Astrocyte (in vitro differentiated cells and primary cell): ENCODE results near the gene ARRDC3. TPM values are rescaled to one million over a fixed set of nuclear protein-coding genes. Genes with fewer than 3 reads are reported as not detected.
"Not testable (repeated sequence)": the region's sequence is repeated elsewhere in the genome, so short reads cannot be mapped to it uniquely, and the experiment has no call there.

Experiments used
- DNase-seq: peaks from one replicate; pipeline ENCODE4 v3.0.0-alpha.2; 2010; ENCODE audit warnings: low read depth
- FAIRE-seq: peaks from 2 replicates; lab custom pipeline; 2011; peaks lifted over from hg19 to GRCh38; lab: Jason Lieb, UNC
- H2AFZ ChIP-seq: 2 replicates; pipeline ENCODE4 v1.6.0; 2012; ENCODE audit warnings: low read depth, low read length, inconsistent platforms
- H3K27ac ChIP-seq: 2 replicates; pipeline ENCODE4 v1.5.1; 2011; ENCODE audit warnings: low read depth, low read length, inconsistent platforms
- H3K27me3 ChIP-seq: 2 replicates; pipeline ENCODE4 v1.6.0; 2011; ENCODE audit warnings: low read length, inconsistent platforms; ENCODE audit not compliant: insufficient read depth
- H3K36me3 ChIP-seq: 2 replicates; pipeline ENCODE4 v1.5.1; 2011; ENCODE audit warnings: low read length, inconsistent platforms; ENCODE audit not compliant: insufficient read depth
- H3K4me1 ChIP-seq: 2 replicates; pipeline ENCODE4 v1.5.1; 2011; ENCODE audit warnings: low read length, inconsistent platforms; ENCODE audit not compliant: insufficient read depth
- H3K4me2 ChIP-seq: 2 replicates; pipeline ENCODE4 v1.6.0; 2012; ENCODE audit warnings: low read length, inconsistent platforms
- H3K4me3 ChIP-seq: 2 replicates; pipeline ENCODE4 v1.5.1; 2011; ENCODE audit warnings: low read depth, mild to moderate bottlenecking, low read length, inconsistent platforms; ENCODE audit not compliant: insufficient read depth
- H3K79me2 ChIP-seq: 2 replicates; pipeline ENCODE4 v1.6.0; 2012; ENCODE audit warnings: mild to moderate bottlenecking, low read length, inconsistent platforms; ENCODE audit not compliant: insufficient read depth
- H3K9ac ChIP-seq: 2 replicates; pipeline ENCODE4 v1.6.0; 2012; ENCODE audit warnings: mild to moderate bottlenecking, low read length, inconsistent platforms
- H3K9me3 ChIP-seq: 2 replicates; pipeline ENCODE4 v1.5.1; 2012; ENCODE audit warnings: low read depth, mild to moderate bottlenecking, low read length, inconsistent platforms; ENCODE audit not compliant: insufficient read depth
- H4K20me1 ChIP-seq: 2 replicates; pipeline ENCODE4 v1.6.0; 2012; ENCODE audit warnings: low read length, inconsistent platforms; ENCODE audit not compliant: insufficient read depth
- H3K27ac Mint-ChIP-seq: one replicate; pipeline ENCODE4 v1.8.0; 2021; ENCODE audit warnings: mild to moderate bottlenecking, mixed read lengths; ENCODE audit not compliant: unreplicated experiment
- H3K27me3 Mint-ChIP-seq: one replicate; pipeline ENCODE4 v1.8.0; 2021; ENCODE audit warnings: low read depth, mixed read lengths; ENCODE audit not compliant: unreplicated experiment
- H3K36me3 Mint-ChIP-seq: one replicate; pipeline ENCODE4 v1.8.0; 2021; ENCODE audit warnings: low read depth, mixed read lengths; ENCODE audit not compliant: unreplicated experiment
- H3K4me1 Mint-ChIP-seq: one replicate; pipeline ENCODE4 v1.8.0; 2021; ENCODE audit warnings: low read depth, mixed read lengths; ENCODE audit not compliant: unreplicated experiment
- H3K4me3 Mint-ChIP-seq: one replicate; pipeline ENCODE4 v1.8.0; 2021; ENCODE audit warnings: mild to moderate bottlenecking, moderate library complexity, mixed read lengths; ENCODE audit not compliant: unreplicated experiment
- H3K9me3 Mint-ChIP-seq: one replicate; pipeline ENCODE4 v1.8.0; 2021; ENCODE audit warnings: mild to moderate bottlenecking, mixed read lengths; ENCODE audit not compliant: unreplicated experiment
- CTCF ChIP-seq: IDR thresholded peaks from 2 replicates; pipeline ENCODE4 v1.5.1; 2011; ENCODE audit warnings: low read depth, mild to moderate bottlenecking, inconsistent platforms, low read length, moderate library complexity; ENCODE audit not compliant: insufficient read depth
- EZH2 ChIP-seq: IDR thresholded peaks from 2 replicates; pipeline ENCODE4 v1.6.1; 2012; ENCODE audit warnings: mild to moderate bottlenecking, low read length, inconsistent platforms; ENCODE audit not compliant: insufficient read depth
- total RNA-seq: library from RNA; stranded (reverse); gene quantifications from 2 replicates; pipeline ENCODE4 v1.2.1, GENCODE V29; 2021

The ARRDC3 gene
- total RNA-seq, 1 donor from 2014 or later, result 94.7 TPM

- Histone ChIP-seq H4K20me1 (no peaks in the 10 kb centered on the region), H3K9ac (no peak overlapping the region), H3K27ac (no peak overlapping the region), H3K4me3 (no peak overlapping the region), H3K4me1 (no peaks in the 10 kb centered on the region), H3K27me3 (no peaks in the 10 kb centered on the region), H2AFZ (no peak overlapping the region), H3K9me3 (no peaks in the 10 kb centered on the region), H3K79me2 (no peaks in the 10 kb centered on the region), H3K4me2 (no peak overlapping the region), H3K36me3 (no peaks in the 10 kb centered on the region)
- FAIRE-seq (no peak), DNase-seq (no peak)
- Mint-ChIP-seq H3K27ac (no peak overlapping the region), H3K4me3 (no peak overlapping the region), H3K27me3 (no peaks in the 10 kb centered on the region), H3K4me1 (peaks cover 8% of the 10 kb centered on the region), H3K36me3 (no peaks in the 10 kb centered on the region), H3K9me3 (peaks cover 1% of the 10 kb centered on the region)
- TF ChIP-seq CTCF, result no peak
- no peak for TF ChIP-seq EZH2
These were observed 26.0 kb downstream of the ARRDC3 start for GRCh38 chr5:91357012-91357634.

GRCh38 chr5:91354867-91355266 is 28.2 kb downstream of the ARRDC3 start:
- H3K27me3 Mint-ChIP-seq, H3K4me2 ChIP-seq, H3K4me1 ChIP-seq, H4K20me1 ChIP-seq, H3K4me1 Mint-ChIP-seq, H3K36me3 Mint-ChIP-seq, FAIRE-seq, H3K9me3 Mint-ChIP-seq, H3K4me3 Mint-ChIP-seq, H3K27ac Mint-ChIP-seq, H3K27ac ChIP-seq, H3K9me3 ChIP-seq, H3K9ac ChIP-seq, DNase-seq, H2AFZ ChIP-seq, H3K4me3 ChIP-seq, H3K27me3 ChIP-seq, H3K79me2 ChIP-seq, H3K36me3 ChIP-seq: not testable (repeated sequence)

- no peaks in the 10 kb centered on the region for H4K20me1 ChIP-seq
- no peaks in the 10 kb centered on the region for H3K27me3 Mint-ChIP-seq
- peaks cover 2% of the 10 kb centered on the region for H3K4me1 ChIP-seq
- H3K4me1 Mint-ChIP-seq, result peaks cover 9% of the 10 kb centered on the region
- no peak overlapping the region for H3K27ac ChIP-seq
- no peaks in the 10 kb centered on the region for H3K79me2 ChIP-seq
- H3K4me3 ChIP-seq, result no peak overlapping the region
- FAIRE-seq, result no peak
- H3K9me3 Mint-ChIP-seq, result no peaks in the 10 kb centered on the region
- no peak overlapping the region for H2AFZ ChIP-seq
- no peak for TF ChIP-seq CTCF
- TF ChIP-seq EZH2, result no peak
- DNase-seq, result no peak
- H3K4me3 Mint-ChIP-seq, result no peak overlapping the region
- no peaks in the 10 kb centered on the region for H3K27me3 ChIP-seq
- no peak overlapping the region for H3K9ac ChIP-seq
- no peaks in the 10 kb centered on the region for H3K36me3 ChIP-seq
- H3K36me3 Mint-ChIP-seq, result no peaks in the 10 kb centered on the region
- no peak overlapping the region for H3K4me2 ChIP-seq
- H3K27ac Mint-ChIP-seq, result no peak overlapping the region
- H3K9me3 ChIP-seq, result no peaks in the 10 kb centered on the region
These were observed 30.1 kb downstream of the ARRDC3 start for GRCh38 chr5:91352831-91353695.
